SK-N-SH (cell line): ENCODE results near the gene EGFLAM. TPM values are rescaled to one million over a fixed set of nuclear protein-coding genes. Genes with fewer than 3 reads are reported as not detected.

ENCODE experiments used
- CTCF ChIA-PET: fragments of 300-600, 350-600 bp; formaldehyde crosslinking; extraction: SDS; loops from one replicate; lab custom pipeline; 2021; lab: Yijun Ruan, JAX
- POLR2A ChIA-PET: fragments of 350-600 bp; sonication (Branson Sonifier 250); formaldehyde crosslinking; extraction: SDS; loops from one replicate; lab custom pipeline; 2020; ENCODE audit warnings: antibody characterized with exemption, inconsistent platforms; lab: Yijun Ruan, JAX
- DNase-seq: peaks from one replicate; pipeline ENCODE4 v3.0.0; 2012
- H2AFZ ChIP-seq: fragments of 200-600 bp; sonication (generic); 2 replicates; pipeline ENCODE4 v1.8.1; 2016; ENCODE audit warnings: antibody characterized with exemption, mild to moderate bottlenecking, low read depth
- H3F3A ChIP-seq: fragments of 200-600 bp; sonication (generic); replicated peaks from 2 replicates; pipeline ENCODE3; 2016; ENCODE audit warnings: antibody characterized with exemption, mild to moderate bottlenecking; ENCODE audit not compliant: insufficient read depth
- H3K27ac ChIP-seq, 2 experiments: fragments of 200-500 bp in 1 of 2; fragments of 200-600 bp in 1 of 2; sonication (Bioruptor generic) in 1 of 2; sonication (generic), shearing (Covaris generic) in 1 of 2; 2 replicates each; pipeline versions ENCODE4 v1.5.1 to v1.6.1; 2014 to 2016; ENCODE audit warnings: low read depth in 2 of 2, inconsistent platforms in 1 of 2, low read length in 1 of 2, mild to moderate bottlenecking in 1 of 2, mixed read lengths in 1 of 2
- H3K27me3 ChIP-seq: fragments of 200-600 bp; sonication (generic), shearing (Covaris generic); 2 replicates; pipeline ENCODE4 v1.6.1; 2016; ENCODE audit warnings: mixed run types; ENCODE audit not compliant: insufficient read depth
- H3K36me3 ChIP-seq, 2 experiments: fragments of 200-500 bp in 1 of 2; fragments of 200-600 bp in 1 of 2; sonication (Bioruptor generic) in 1 of 2; sonication (generic) in 1 of 2; replicated peaks in 1 of 2; 2 replicates each; pipeline versions ENCODE3 to v1.5.1; 2014 to 2016; ENCODE audit warnings: low read length in 1 of 2, mild to moderate bottlenecking in 1 of 2; ENCODE audit not compliant: insufficient read depth in 2 of 2, control insufficient read depth in 1 of 2
- H3K4me1 ChIP-seq, 2 experiments: fragments of 200-500 bp in 1 of 2; fragments of 200-600 bp in 1 of 2; sonication (Bioruptor generic) in 1 of 2; sonication (generic), shearing (Covaris generic) in 1 of 2; 2 replicates each; pipeline versions ENCODE4 v1.5.1 to v1.6.1; 2014 to 2016; ENCODE audit warnings: low read depth in 1 of 2, low read length in 1 of 2, mixed run types in 1 of 2; ENCODE audit not compliant: insufficient read depth in 2 of 2, control insufficient read depth in 1 of 2
- H3K4me2 ChIP-seq: fragments of 200-600 bp; sonication (generic), shearing (Covaris generic); 2 replicates; pipeline ENCODE4 v1.6.1; 2017; ENCODE audit warnings: mixed run types
- H3K4me3 ChIP-seq, 2 experiments: fragments of 200-500 bp in 1 of 2; fragments of 200-600 bp in 1 of 2; sonication (Bioruptor generic) in 1 of 2; sonication (generic), shearing (Covaris generic) in 1 of 2; 2 replicates each; pipeline versions ENCODE4 v1.5.1 to v1.8.1; 2014 to 2016; ENCODE audit warnings: low read depth in 2 of 2, inconsistent platforms in 1 of 2, low read length in 1 of 2, mild to moderate bottlenecking in 1 of 2, mixed read lengths in 1 of 2, moderate library complexity in 1 of 2
- H3K79me2 ChIP-seq: fragments of 200-600 bp; sonication (generic); 2 replicates; pipeline ENCODE4 v1.8.1; 2017; ENCODE audit warnings: mild to moderate bottlenecking; ENCODE audit not compliant: insufficient read depth
- H3K9ac ChIP-seq: fragments of 200-600 bp; sonication (generic); 2 replicates; pipeline ENCODE4 v1.6.1; 2017; ENCODE audit warnings: mixed run types
- H3K9me2 ChIP-seq: fragments of 200-600 bp; sonication (generic); 2 replicates; pipeline ENCODE4 v1.6.1; 2017; ENCODE audit warnings: mixed run types
- H3K9me3 ChIP-seq: fragments of 200-600 bp; sonication (generic); 2 replicates; pipeline ENCODE4 v1.6.1; 2017; ENCODE audit warnings: mixed run types, mild to moderate bottlenecking, moderate library complexity
- H4K20me1 ChIP-seq: fragments of 200-600 bp; sonication (generic); 2 replicates; pipeline ENCODE4 v1.6.1; 2017; ENCODE audit warnings: mild to moderate bottlenecking, mixed run types; ENCODE audit not compliant: insufficient read depth
- ELF1 ChIP-seq: IDR thresholded peaks from 2 replicates; pipeline ENCODE4 v1.4.0; 2012
- FOSL2 ChIP-seq: IDR thresholded peaks from 2 replicates; pipeline ENCODE4 v1.4.0; 2012; ENCODE audit warnings: low read depth, mild to moderate bottlenecking, moderate library complexity, borderline replicate concordance
- FOXJ3 ChIP-seq: sonication (generic); formaldehyde crosslinking; IDR thresholded peaks from 2 replicates; pipeline ENCODE4 v1.5.1; 2020; ENCODE audit warnings: mild to moderate bottlenecking, missing genetic modification reagents
- GATA2 ChIP-seq: sonication (generic); formaldehyde crosslinking; IDR thresholded peaks from 2 replicates; pipeline ENCODE4 v1.5.0; 2020; ENCODE audit warnings: mild to moderate bottlenecking, missing genetic modification reagents
- MEF2A ChIP-seq: IDR thresholded peaks from 2 replicates; pipeline ENCODE4 v1.4.0; 2012; ENCODE audit warnings: low read depth, borderline replicate concordance
- NFIC ChIP-seq: IDR thresholded peaks from 2 replicates; pipeline ENCODE4 v1.4.0; 2012; ENCODE audit warnings: borderline replicate concordance
- RFX5 ChIP-seq: IDR thresholded peaks from 2 replicates; pipeline ENCODE4 v1.6.1; 2012; ENCODE audit warnings: mild to moderate bottlenecking, improper control_type of control experiment, low read length
- SMC3 ChIP-seq: IDR thresholded peaks from 2 replicates; pipeline ENCODE4 v1.6.1; 2012; ENCODE audit warnings: low read depth, low read length, improper control_type of control experiment
- TAF1 ChIP-seq: IDR thresholded peaks from 2 replicates; pipeline ENCODE4 v1.6.1; 2012; ENCODE audit warnings: low read depth, mild to moderate bottlenecking, low read length, moderate library complexity, borderline replicate concordance
- YY1 ChIP-seq: IDR thresholded peaks from 2 replicates; pipeline ENCODE4 v1.4.0; 2012; ENCODE audit warnings: low read depth, mild to moderate bottlenecking
- WGBS: methylation state at CpG from one replicate; pipeline ENCODE4 v1.1.6; 2017; ENCODE audit warnings: low lambda C conversion rate; 5-methylcytosine and 5-hydroxymethylcytosine counted together
- polyA plus RNA-seq, 3 experiments: library from polyadenylated mRNA; depleted of rRNA; stranded (reverse); fragments of >200 nt; gene quantifications; 2 replicates each; pipeline ENCODE4 v1.2.3, GENCODE V29; 2012
- TF ChIP-seq, protein P1 (sequence below): IDR thresholded peaks from 2 replicates; pipeline ENCODE4 v1.4.0; 2012; ENCODE audit warnings: low read depth, borderline replicate concordance
- TF ChIP-seq, protein P2 (sequence below): IDR thresholded peaks from 2 replicates; pipeline ENCODE4 v1.4.0; 2012; ENCODE audit warnings: low read depth, borderline replicate concordance
- TF ChIP-seq, protein P3 (sequence below): IDR thresholded peaks from 2 replicates; pipeline ENCODE4 v1.6.1; 2012; ENCODE audit warnings: mild to moderate bottlenecking, low read depth, low read length, moderate library complexity
- TF ChIP-seq, protein P4 (sequence below): IDR thresholded peaks from 2 replicates; pipeline ENCODE4; 2012
- TF ChIP-seq, protein P5 (sequence below): fragments of 150-350 bp; IDR thresholded peaks from 2 replicates; pipeline ENCODE4 v1.6.1; 2016; ENCODE audit warnings: mild to moderate bottlenecking, low read depth, low read length
- TF ChIP-seq, protein P6 (sequence below): fragments of 200-600 bp; sonication (generic); IDR thresholded peaks from 2 replicates; pipeline ENCODE4 v1.6.1; 2017; ENCODE audit warnings: antibody characterized with exemption, mild to moderate bottlenecking, moderate library complexity

EGFLAM gene
- polyA plus RNA-seq, 1 of the 3 experiments (the other 2 are of a cell fraction), result 0.05 TPM

DNA sequence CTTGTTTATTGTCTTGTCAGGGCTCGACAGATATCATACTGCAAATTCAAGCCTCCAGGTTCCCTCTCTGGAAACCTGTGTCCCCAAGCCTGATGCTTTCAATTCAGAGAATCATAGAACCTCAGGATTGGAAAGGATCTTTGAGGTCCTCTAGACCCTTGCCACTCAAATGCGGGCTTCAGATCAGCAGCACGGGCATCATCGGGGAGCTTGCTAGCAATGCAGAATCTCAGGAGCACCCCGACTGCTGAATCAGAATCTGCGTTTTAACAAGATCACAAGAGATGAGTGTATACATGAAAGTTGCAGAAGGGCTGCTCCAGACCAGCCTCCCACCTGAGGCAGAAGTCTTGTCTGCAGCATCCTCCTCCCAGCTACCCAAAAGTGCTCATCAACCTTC is 13.1 kb upstream of the EGFLAM start:
- H3K4me3 ChIP-seq, result no peak overlapping the region
- no peak overlapping the region for H3K9ac ChIP-seq
- H3K27me3 ChIP-seq, result no peaks in the 10 kb centered on the region; the same call in 1 of the 2 replicates
- no peaks in the 10 kb centered on the region for H4K20me1 ChIP-seq
- no peaks in the 10 kb centered on the region for H3F3A ChIP-seq
- no peaks in the 10 kb centered on the region for H3K4me1 ChIP-seq
- H3K9me2 ChIP-seq, result no peaks in the 10 kb centered on the region
- WGBS, result 49% methylated on average over 5 of the region's 6 CpGs
- no peaks in the 10 kb centered on the region for H3K9me3 ChIP-seq
- TF ChIP-seq, protein P1, sequence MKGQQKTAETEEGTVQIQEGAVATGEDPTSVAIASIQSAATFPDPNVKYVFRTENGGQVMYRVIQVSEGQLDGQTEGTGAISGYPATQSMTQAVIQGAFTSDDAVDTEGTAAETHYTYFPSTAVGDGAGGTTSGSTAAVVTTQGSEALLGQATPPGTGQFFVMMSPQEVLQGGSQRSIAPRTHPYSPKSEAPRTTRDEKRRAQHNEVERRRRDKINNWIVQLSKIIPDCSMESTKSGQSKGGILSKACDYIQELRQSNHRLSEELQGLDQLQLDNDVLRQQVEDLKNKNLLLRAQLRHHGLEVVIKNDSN, result no peak
- TF ChIP-seq GATA2 (CRISPR knock-in tag) (no peak), SMC3 (no peak), ELF1 (no peak), MEF2A (no peak), TAF1 (no peak), NFIC (no peak), RFX5 (no peak), FOSL2 (no peak), FOXJ3 (CRISPR knock-in tag) (no peak), YY1 (no peak)
- TF ChIP-seq, protein P2, sequence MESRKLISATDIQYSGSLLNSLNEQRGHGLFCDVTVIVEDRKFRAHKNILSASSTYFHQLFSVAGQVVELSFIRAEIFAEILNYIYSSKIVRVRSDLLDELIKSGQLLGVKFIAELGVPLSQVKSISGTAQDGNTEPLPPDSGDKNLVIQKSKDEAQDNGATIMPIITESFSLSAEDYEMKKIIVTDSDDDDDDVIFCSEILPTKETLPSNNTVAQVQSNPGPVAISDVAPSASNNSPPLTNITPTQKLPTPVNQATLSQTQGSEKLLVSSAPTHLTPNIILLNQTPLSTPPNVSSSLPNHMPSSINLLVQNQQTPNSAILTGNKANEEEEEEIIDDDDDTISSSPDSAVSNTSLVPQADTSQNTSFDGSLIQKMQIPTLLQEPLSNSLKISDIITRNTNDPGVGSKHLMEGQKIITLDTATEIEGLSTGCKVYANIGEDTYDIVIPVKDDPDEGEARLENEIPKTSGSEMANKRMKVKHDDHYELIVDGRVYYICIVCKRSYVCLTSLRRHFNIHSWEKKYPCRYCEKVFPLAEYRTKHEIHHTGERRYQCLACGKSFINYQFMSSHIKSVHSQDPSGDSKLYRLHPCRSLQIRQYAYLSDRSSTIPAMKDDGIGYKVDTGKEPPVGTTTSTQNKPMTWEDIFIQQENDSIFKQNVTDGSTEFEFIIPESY, result no peak
- TF ChIP-seq, protein P3, sequence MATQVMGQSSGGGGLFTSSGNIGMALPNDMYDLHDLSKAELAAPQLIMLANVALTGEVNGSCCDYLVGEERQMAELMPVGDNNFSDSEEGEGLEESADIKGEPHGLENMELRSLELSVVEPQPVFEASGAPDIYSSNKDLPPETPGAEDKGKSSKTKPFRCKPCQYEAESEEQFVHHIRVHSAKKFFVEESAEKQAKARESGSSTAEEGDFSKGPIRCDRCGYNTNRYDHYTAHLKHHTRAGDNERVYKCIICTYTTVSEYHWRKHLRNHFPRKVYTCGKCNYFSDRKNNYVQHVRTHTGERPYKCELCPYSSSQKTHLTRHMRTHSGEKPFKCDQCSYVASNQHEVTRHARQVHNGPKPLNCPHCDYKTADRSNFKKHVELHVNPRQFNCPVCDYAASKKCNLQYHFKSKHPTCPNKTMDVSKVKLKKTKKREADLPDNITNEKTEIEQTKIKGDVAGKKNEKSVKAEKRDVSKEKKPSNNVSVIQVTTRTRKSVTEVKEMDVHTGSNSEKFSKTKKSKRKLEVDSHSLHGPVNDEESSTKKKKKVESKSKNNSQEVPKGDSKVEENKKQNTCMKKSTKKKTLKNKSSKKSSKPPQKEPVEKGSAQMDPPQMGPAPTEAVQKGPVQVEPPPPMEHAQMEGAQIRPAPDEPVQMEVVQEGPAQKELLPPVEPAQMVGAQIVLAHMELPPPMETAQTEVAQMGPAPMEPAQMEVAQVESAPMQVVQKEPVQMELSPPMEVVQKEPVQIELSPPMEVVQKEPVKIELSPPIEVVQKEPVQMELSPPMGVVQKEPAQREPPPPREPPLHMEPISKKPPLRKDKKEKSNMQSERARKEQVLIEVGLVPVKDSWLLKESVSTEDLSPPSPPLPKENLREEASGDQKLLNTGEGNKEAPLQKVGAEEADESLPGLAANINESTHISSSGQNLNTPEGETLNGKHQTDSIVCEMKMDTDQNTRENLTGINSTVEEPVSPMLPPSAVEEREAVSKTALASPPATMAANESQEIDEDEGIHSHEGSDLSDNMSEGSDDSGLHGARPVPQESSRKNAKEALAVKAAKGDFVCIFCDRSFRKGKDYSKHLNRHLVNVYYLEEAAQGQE, result no peak
- TF ChIP-seq, protein P4, sequence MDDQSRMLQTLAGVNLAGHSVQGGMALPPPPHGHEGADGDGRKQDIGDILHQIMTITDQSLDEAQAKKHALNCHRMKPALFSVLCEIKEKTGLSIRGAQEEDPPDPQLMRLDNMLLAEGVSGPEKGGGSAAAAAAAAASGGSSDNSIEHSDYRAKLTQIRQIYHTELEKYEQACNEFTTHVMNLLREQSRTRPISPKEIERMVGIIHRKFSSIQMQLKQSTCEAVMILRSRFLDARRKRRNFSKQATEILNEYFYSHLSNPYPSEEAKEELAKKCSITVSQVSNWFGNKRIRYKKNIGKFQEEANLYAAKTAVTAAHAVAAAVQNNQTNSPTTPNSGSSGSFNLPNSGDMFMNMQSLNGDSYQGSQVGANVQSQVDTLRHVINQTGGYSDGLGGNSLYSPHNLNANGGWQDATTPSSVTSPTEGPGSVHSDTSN, result no peak
- TF ChIP-seq, protein P5, sequence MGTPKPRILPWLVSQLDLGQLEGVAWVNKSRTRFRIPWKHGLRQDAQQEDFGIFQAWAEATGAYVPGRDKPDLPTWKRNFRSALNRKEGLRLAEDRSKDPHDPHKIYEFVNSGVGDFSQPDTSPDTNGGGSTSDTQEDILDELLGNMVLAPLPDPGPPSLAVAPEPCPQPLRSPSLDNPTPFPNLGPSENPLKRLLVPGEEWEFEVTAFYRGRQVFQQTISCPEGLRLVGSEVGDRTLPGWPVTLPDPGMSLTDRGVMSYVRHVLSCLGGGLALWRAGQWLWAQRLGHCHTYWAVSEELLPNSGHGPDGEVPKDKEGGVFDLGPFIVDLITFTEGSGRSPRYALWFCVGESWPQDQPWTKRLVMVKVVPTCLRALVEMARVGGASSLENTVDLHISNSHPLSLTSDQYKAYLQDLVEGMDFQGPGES, result no peak
- TF ChIP-seq, protein P6, sequence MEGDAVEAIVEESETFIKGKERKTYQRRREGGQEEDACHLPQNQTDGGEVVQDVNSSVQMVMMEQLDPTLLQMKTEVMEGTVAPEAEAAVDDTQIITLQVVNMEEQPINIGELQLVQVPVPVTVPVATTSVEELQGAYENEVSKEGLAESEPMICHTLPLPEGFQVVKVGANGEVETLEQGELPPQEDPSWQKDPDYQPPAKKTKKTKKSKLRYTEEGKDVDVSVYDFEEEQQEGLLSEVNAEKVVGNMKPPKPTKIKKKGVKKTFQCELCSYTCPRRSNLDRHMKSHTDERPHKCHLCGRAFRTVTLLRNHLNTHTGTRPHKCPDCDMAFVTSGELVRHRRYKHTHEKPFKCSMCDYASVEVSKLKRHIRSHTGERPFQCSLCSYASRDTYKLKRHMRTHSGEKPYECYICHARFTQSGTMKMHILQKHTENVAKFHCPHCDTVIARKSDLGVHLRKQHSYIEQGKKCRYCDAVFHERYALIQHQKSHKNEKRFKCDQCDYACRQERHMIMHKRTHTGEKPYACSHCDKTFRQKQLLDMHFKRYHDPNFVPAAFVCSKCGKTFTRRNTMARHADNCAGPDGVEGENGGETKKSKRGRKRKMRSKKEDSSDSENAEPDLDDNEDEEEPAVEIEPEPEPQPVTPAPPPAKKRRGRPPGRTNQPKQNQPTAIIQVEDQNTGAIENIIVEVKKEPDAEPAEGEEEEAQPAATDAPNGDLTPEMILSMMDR, result no peak
- TF ChIP-seq, all 33 proteins: peak for 0
- DNase-seq, result no peak
- H3K4me2 ChIP-seq, result no peak overlapping the region
- no peak overlapping the region for H2AFZ ChIP-seq
- no peaks in the 10 kb centered on the region for H3K36me3 ChIP-seq
- ChIA-PET CTCF (interaction anchor here (0.9 to 5.8 kb wide), 3 partner anchors 16 to 138 kb away, joined by 3 to 36 read pairs (median 3); no protein-coding TSS in a partner anchor), POLR2A (no interaction called here)
- no peak overlapping the region for H3K27ac ChIP-seq
- H3K79me2 ChIP-seq, result no peaks in the 10 kb centered on the region
